HepG2 (cell line): ENCODE measurements around the gene BPIFA1. TPM values are rescaled to one million over a fixed set of nuclear protein-coding genes. Genes with fewer than 3 reads are reported as not detected.

Experiments used
- ARNT ChIP-seq: fragments of 450-650 bp; IDR thresholded peaks from 2 replicates; pipeline ENCODE4 v1.6.1; 2017
- ARNT2 ChIP-seq: sonication (generic); formaldehyde crosslinking; IDR thresholded peaks from 2 replicates; pipeline ENCODE4 v1.8.0; 2022; ENCODE audit warnings: mild to moderate bottlenecking, low read depth, missing genetic modification reagents, moderate library complexity
- CHCHD3 ChIP-seq: sonication (generic); formaldehyde crosslinking; IDR thresholded peaks from 2 replicates; pipeline ENCODE4 v1.8.0; 2022; ENCODE audit warnings: mild to moderate bottlenecking, missing genetic modification reagents, moderate library complexity
- FOXP4 ChIP-seq: sonication (generic); formaldehyde crosslinking; IDR thresholded peaks from 2 replicates; pipeline ENCODE4 v1.4.0; 2020; ENCODE audit warnings: missing genetic modification reagents
- GFI1 ChIP-seq: sonication (generic); formaldehyde crosslinking; IDR thresholded peaks from 2 replicates; pipeline ENCODE4 v1.5.0; 2020; ENCODE audit warnings: missing genetic modification reagents, mild to moderate bottlenecking, borderline replicate concordance
- GPBP1L1 ChIP-seq: sonication (generic); formaldehyde crosslinking; IDR thresholded peaks from 2 replicates; pipeline ENCODE4 v1.5.0; 2020; ENCODE audit warnings: mild to moderate bottlenecking, missing genetic modification reagents
- HOMEZ ChIP-seq: IDR thresholded peaks from 2 replicates; pipeline ENCODE4 v1.6.1; 2016; ENCODE audit warnings: low read depth
- MXD1 ChIP-seq: sonication (generic); formaldehyde crosslinking; IDR thresholded peaks from 2 replicates; pipeline ENCODE4 v1.4.0; 2020; ENCODE audit warnings: mild to moderate bottlenecking, missing genetic modification reagents
- MXD4 ChIP-seq: IDR thresholded peaks from 2 replicates; pipeline ENCODE4 v1.6.1; 2016; ENCODE audit warnings: mild to moderate bottlenecking, missing biosample characterization, missing genetic modification reagents
- NFRKB ChIP-seq: fragments of 450-650 bp; IDR thresholded peaks from 2 replicates; pipeline ENCODE4 v1.6.1; 2017
- NR1H2 ChIP-seq: sonication (generic); formaldehyde crosslinking; IDR thresholded peaks from 2 replicates; pipeline ENCODE4 v1.8.1; 2022; ENCODE audit warnings: low read depth, missing genetic modification reagents, borderline replicate concordance
- ONECUT2 ChIP-seq: sonication (generic); formaldehyde crosslinking; IDR thresholded peaks from 2 replicates; pipeline ENCODE4 v1.4.0; 2020; ENCODE audit warnings: missing genetic modification reagents
- PLRG1 ChIP-seq: fragments of 450-650 bp; conservative IDR thresholded peaks from 2 replicates; pipeline ENCODE4 v1.6.1; 2016
- PPARG ChIP-seq: conservative IDR thresholded peaks from 2 replicates; pipeline ENCODE4 v1.6.1; 2016; ENCODE audit warnings: missing biosample characterization, missing genetic modification reagents
- RAD51 ChIP-seq: fragments of 450-650 bp; IDR thresholded peaks from 2 replicates; pipeline ENCODE4 v1.6.1; 2016; ENCODE audit warnings: borderline replicate concordance
- SP2 ChIP-seq: sonication (generic); formaldehyde crosslinking; IDR thresholded peaks from 2 replicates; pipeline ENCODE4 v1.5.1; 2020; ENCODE audit warnings: mild to moderate bottlenecking, missing genetic modification reagents
- TAF1 ChIP-seq: sonication (generic); formaldehyde crosslinking; IDR thresholded peaks from 2 replicates; pipeline ENCODE4 v1.4.0; 2020; ENCODE audit warnings: missing genetic modification reagents
- ZBTB20 ChIP-seq: sonication (generic); formaldehyde crosslinking; IDR thresholded peaks from 2 replicates; pipeline ENCODE4 v1.8.1; 2023; ENCODE audit warnings: missing genetic modification reagents, low read depth, mild to moderate bottlenecking, borderline replicate concordance
- ZKSCAN1 ChIP-seq: fragments of 150-350 bp; IDR thresholded peaks from 2 replicates; pipeline ENCODE4 v1.6.1; 2014; ENCODE audit warnings: low read length
- ZNF33B ChIP-seq: sonication (generic); formaldehyde crosslinking; IDR thresholded peaks from 2 replicates; pipeline ENCODE4 v1.5.1; 2020; ENCODE audit warnings: mild to moderate bottlenecking, missing genetic modification reagents
- ZNF34 ChIP-seq: sonication (generic); formaldehyde crosslinking; IDR thresholded peaks from 2 replicates; pipeline ENCODE4 v1.4.0; 2020; ENCODE audit warnings: mild to moderate bottlenecking, missing genetic modification reagents, borderline replicate concordance
- ZNF414 ChIP-seq: sonication (generic); formaldehyde crosslinking; IDR thresholded peaks from 2 replicates; pipeline ENCODE4 v1.5.0; 2020; ENCODE audit warnings: missing genetic modification reagents
- ZNF580 ChIP-seq: IDR thresholded peaks from 2 replicates; pipeline ENCODE4 v1.6.1; 2016; ENCODE audit warnings: low read depth, borderline replicate concordance
- ZNF670 ChIP-seq: sonication (generic); formaldehyde crosslinking; IDR thresholded peaks from 2 replicates; pipeline ENCODE4 v1.8.0; 2022; ENCODE audit warnings: mild to moderate bottlenecking, missing genetic modification reagents, borderline replicate concordance
- ZNF788 ChIP-seq: sonication (generic); formaldehyde crosslinking; IDR thresholded peaks from 2 replicates; pipeline ENCODE4 v1.5.0; 2020; ENCODE audit warnings: mild to moderate bottlenecking, missing genetic modification reagents, borderline replicate concordance
- ZSCAN12 ChIP-seq: sonication (generic); formaldehyde crosslinking; IDR thresholded peaks from 2 replicates; pipeline ENCODE4 v1.9.0; 2021; ENCODE audit warnings: mild to moderate bottlenecking, missing genetic modification reagents
- polyA plus RNA-seq, 8 experiments: library from polyadenylated mRNA; depleted of rRNA in 3 of 8; stranded (reverse) in 7 of 8; unstranded in 1 of 8; fragments of >200 nt; fragmentation: Illumina TruSeq in 4 of 8; extraction: Trizol in 4 of 8; gene quantifications; 2 replicates each; pipeline versions ENCODE4 v1.2.1 to v1.2.3, GENCODE V29; 2011 to 2016; ENCODE audit warnings: low read depth in 4 of 8, missing spikeins in 1 of 8, mixed read lengths in 1 of 8; ENCODE audit not compliant: insufficient read depth in 1 of 8
- total RNA-seq, 5 experiments: library from RNA; depleted of rRNA; stranded (reverse); fragments of >200 nt; fragmentation: Illumina TruSeq; extraction: Trizol; gene quantifications; 2 replicates each; pipeline ENCODE4 v1.2.3, GENCODE V29; 2016; ENCODE audit warnings: low read depth in 1 of 5

BPIFA1 gene
- total and polyA plus RNA-seq, 2 of the 13 experiments (the other 11 are each of a cell fraction or from before 2014, with no cell fraction given) = not detected

GRCh38 chr20:33281550-33282146 lies 45.9 kb downstream of the BPIFA1 start (continued):
- TF ChIP-seq GPBP1L1 (CRISPR knock-in tag) (no peak), ARNT2 (CRISPR knock-in tag) (0 out of 2 replicates have a peak, but pooled peaks have one; percentile 38), ZKSCAN1 (no peak), ZSCAN12 (CRISPR knock-in tag) (no peak), ARNT (no peak), RAD51 (no peak), MXD4 (CRISPR knock-in tag) (peak; percentile 65; the same call in 1 of the 2 replicates), ZNF580 (peak; percentile 34; the same call in 1 of the 2 replicates), ZNF670 (CRISPR knock-in tag) (no peak), GFI1 (CRISPR knock-in tag) (no peak), PLRG1 (no peak), HOMEZ (CRISPR knock-in tag) (no peak), ZNF788 (CRISPR knock-in tag) (no peak), TAF1 (CRISPR knock-in tag) (no peak), FOXP4 (CRISPR knock-in tag) (no peak), ZBTB20 (CRISPR knock-in tag) (no peak), PPARG (no peak), SP2 (CRISPR knock-in tag) (no peak), ZNF33B (CRISPR knock-in tag) (0 out of 2 replicates have a peak, but pooled peaks have one; percentile 36), ZNF34 (CRISPR knock-in tag) (no peak), ONECUT2 (CRISPR knock-in tag) (no peak), NR1H2 (CRISPR knock-in tag) (no peak), MXD1 (CRISPR knock-in tag) (0 out of 2 replicates have a peak, but pooled peaks have one; percentile 51), ZNF414 (no peak), NFRKB (no peak), CHCHD3 (CRISPR knock-in tag) (no peak)
